Spleen (tissue), 11 donors: ENCODE results near the gene VIPR1. TPM values are rescaled to one million over a fixed set of nuclear protein-coding genes. Genes with fewer than 3 reads are reported as not detected.

Experiments
- DNase-seq: peaks from one replicate; pipeline ENCODE4 v3.0.0-alpha.2; 2020
- H3K27ac ChIP-seq, 8 donors: fragments of 200-600 bp; sonication (generic) in 7 of 8; 1 replicate in 4 of 8; 2 replicates in 4 of 8; pipeline versions ENCODE4 v1.5.0 to v1.8.0; 2016 to 2021; ENCODE audit warnings: inconsistent platforms in 4 of 8, mild to moderate bottlenecking in 4 of 8, moderate library complexity in 1 of 8
- H3K27me3 ChIP-seq, 7 donors: fragments of 200-600 bp; sonication (generic) in 6 of 7; replicated peaks in 1 of 7; 1 replicate in 4 of 7; 2 replicates in 3 of 7; pipeline versions ENCODE4 v1.5.0 to v1.8.0; 2016 to 2021; ENCODE audit warnings: inconsistent platforms in 3 of 7, mild to moderate bottlenecking in 1 of 7
- H3K36me3 ChIP-seq, 6 donors: fragments of 200-600 bp; sonication (generic) in 5 of 6; 1 replicate in 4 of 6; 2 replicates in 2 of 6; pipeline versions ENCODE4 v1.5.0 to v1.8.0; 2016 to 2021; ENCODE audit warnings: inconsistent platforms in 2 of 6
- H3K4me1 ChIP-seq, 6 donors: fragments of 200-600 bp; sonication (generic) in 5 of 6; 1 replicate in 3 of 6; 2 replicates in 3 of 6; pipeline versions ENCODE4 v1.5.0 to v1.8.0; 2016 to 2021; ENCODE audit warnings: inconsistent platforms in 3 of 6
- H3K4me3 ChIP-seq, 8 donors: fragments of 200-600 bp; sonication (generic) in 7 of 8; 1 replicate in 4 of 8; 2 replicates in 4 of 8; pipeline versions ENCODE4 v1.5.0 to v1.8.0; 2016 to 2021; ENCODE audit warnings: inconsistent platforms in 4 of 8, mild to moderate bottlenecking in 4 of 8, moderate library complexity in 2 of 8
- H3K9me3 ChIP-seq, 8 donors: fragments of 200-600 bp; sonication (generic) in 7 of 8; 1 replicate in 4 of 8; 2 replicates in 4 of 8; pipeline versions ENCODE4 v1.5.0 to v1.8.0; 2016 to 2021; ENCODE audit warnings: inconsistent platforms in 4 of 8
- CTCF ChIP-seq, 11 experiments: fragments of 200-600 bp in 7 of 11; fragments of 450-650 bp in 4 of 11; sonication (generic) in 4 of 11; IDR thresholded peaks in 8 of 11; conservative IDR thresholded peaks in 3 of 11; 1 replicate in 7 of 11; 2 replicates in 4 of 11; pipeline versions ENCODE4 v1.4.0 to v1.8.0; 2016 to 2021; ENCODE audit warnings: antibody characterized with exemption in 11 of 11, inconsistent platforms in 4 of 11, mild to moderate bottlenecking in 1 of 11
- POLR2A ChIP-seq, 3 donors: fragments of 450-650 bp; IDR thresholded peaks; one replicate each; pipeline ENCODE4 v1.5.1; 2017; ENCODE audit warnings: antibody characterized with exemption in 3 of 3, mild to moderate bottlenecking in 1 of 3
- POLR2AphosphoS5 ChIP-seq, 3 donors: sonication (generic); formaldehyde crosslinking; IDR thresholded peaks; one replicate each; pipeline ENCODE4 v1.5.1; 2017; ENCODE audit warnings: antibody characterized with exemption in 3 of 3
- WGBS, 5 donors: extraction: QIAGEN DNeasy Blood & Tissue Kit in 3 of 5; methylation state at CpG; one replicate each; pipeline versions ENCODE4 v1.1.5 to v1.1.7; 2013 to 2018; 5-methylcytosine and 5-hydroxymethylcytosine counted together
- intact Hi-C: fragments of 100-400 bp; cut with DNase I; formaldehyde crosslinking; loops from one replicate; pipeline ENCODE4 v1.15.0; 2023; ENCODE audit warnings: low total_unique reads
- polyA plus RNA-seq, 3 donors: library from polyadenylated mRNA; stranded (reverse); fragments of 200-250 nt; gene quantifications; one replicate each; pipeline ENCODE4 v1.2.1, GENCODE V29; 2013
- total RNA-seq, 7 donors: library from RNA; depleted of rRNA in 3 of 7; stranded (reverse); fragments of >200 nt in 3 of 7; fragmentation: NEBNext Ultra II Directional in 4 of 7; extraction: Animal tissue kit (Norgen Biotek cat#: 25700) in 4 of 7; gene quantifications; one replicate each; pipeline versions ENCODE4 v1.1.0 to v1.2.1, GENCODE V29; 2016 to 2021
- donor health status: healthy with polysubstance abuse.
- donor health status: DM: no; HTN: no; CAD: no; lungs with moderate emphysema.
- donor health status: DM: no; HTN: no; CAD: no.
- donor health status: Bipolar disorder and iron deficiency.
- donor health status: healthy.
- donor health status: DM: no; HTN: no; CAD: no.
- donor health status: DM: yes; HTN: yes; CAD: no.

Gene VIPR1
- total and polyA plus RNA-seq, 10 donors: 2.0 to 16.3 (median 10.3) TPM

GRCh38 chr3:42520336-42520735 is 17.9 kb downstream of the VIPR1 start:
- TF ChIP-seq POLR2AphosphoS5 (IDR thresholded peaks at IDR 0.05) (no peak), POLR2A (IDR thresholded peaks at IDR 0.05) (no peak), CTCF (IDR thresholded peaks at IDR 0.05 in 8 of 11, conservative IDR thresholded peaks at IDR 0.05 in 3 of 11) (no peak)
- Histone ChIP-seq H3K36me3 (no peaks in the 10 kb centered on the region), H3K27me3 (no peaks in the 10 kb centered on the region), H3K27ac (peak overlapping the region in 3 of 8 donors; percentile 11 to 48 (median 35)), H3K4me3 (no peak overlapping the region), H3K4me1 (peaks cover 0 to 34% (median 7%) of the 10 kb centered on the region in 6 donors), H3K9me3 (no peaks in the 10 kb centered on the region)
- DNase-seq: no peak
- 43 to 55% (median 49%) methylated on average over 4 of the region's 4 CpGs for WGBS, 5 donors
- intact Hi-C loops: no loop called here

GRCh38 chr3:42520906-42521305 is 18.5 kb downstream of the VIPR1 start:
- TF ChIP-seq POLR2A (IDR thresholded peaks at IDR 0.05): no peak
- TF ChIP-seq CTCF (IDR thresholded peaks at IDR 0.05 in 8 of 11, conservative IDR thresholded peaks at IDR 0.05 in 3 of 11): no peak
- no peak for TF ChIP-seq POLR2AphosphoS5 (IDR thresholded peaks at IDR 0.05)
- Histone ChIP-seq H3K36me3 (no peaks in the 10 kb centered on the region), H3K4me1 (peaks cover 0 to 40% (median 13%) of the 10 kb centered on the region in 6 donors), H3K27me3 (no peaks in the 10 kb centered on the region), H3K9me3 (no peaks in the 10 kb centered on the region), H3K4me3 (no peak overlapping the region), H3K27ac (peak overlapping the region in 2 of 8 donors; percentile 11 to 48)
- WGBS, 5 donors: 83 to 96% (median 87%) methylated on average over 4 of the region's 4 CpGs
- DNase-seq: no peak
- intact Hi-C loops: no loop called here

GRCh38 chr3:42524751-42525150 is 22.3 kb downstream of the VIPR1 start:
- peaks cover 4 to 76% (median 46%) of the 10 kb centered on the region in 6 donors for H3K4me1 ChIP-seq
- TF ChIP-seq CTCF (IDR thresholded peaks at IDR 0.05 in 8 of 11, conservative IDR thresholded peaks at IDR 0.05 in 3 of 11): no peak
- TF ChIP-seq POLR2A (IDR thresholded peaks at IDR 0.05): no peak
- no peak for TF ChIP-seq POLR2AphosphoS5 (IDR thresholded peaks at IDR 0.05)
- WGBS, 5 donors: 79 to 100% (median 92%) methylated on average over 2 to 3 of the region's 3 CpGs
- no peak for DNase-seq
- H3K27me3 ChIP-seq: no peaks in the 10 kb centered on the region
- no peaks in the 10 kb centered on the region for H3K9me3 ChIP-seq
- no peaks in the 10 kb centered on the region for H3K36me3 ChIP-seq
- intact Hi-C loops: no loop called here
- peak overlapping the region in 3 of 8 donors; percentile 29 to 80 (median 79) for H3K27ac ChIP-seq
- H3K4me3 ChIP-seq: no peak overlapping the region

- Histone ChIP-seq H3K36me3 (no peaks in the 10 kb centered on the region), H3K27me3 (no peaks in the 10 kb centered on the region), H3K4me1 (peaks cover 4 to 76% (median 51%) of the 10 kb centered on the region in 6 donors), H3K27ac (peak overlapping the region in 3 of 8 donors; percentile 29 to 80 (median 79)), H3K9me3 (no peaks in the 10 kb centered on the region), H3K4me3 (no peak overlapping the region)
- DNase-seq: no peak
- intact Hi-C loops: no loop called here
- TF ChIP-seq POLR2AphosphoS5 (IDR thresholded peaks at IDR 0.05) (no peak), CTCF (IDR thresholded peaks at IDR 0.05 in 8 of 11, conservative IDR thresholded peaks at IDR 0.05 in 3 of 11) (no peak), POLR2A (IDR thresholded peaks at IDR 0.05) (no peak)
- WGBS, 5 donors: 86 to 91% (median 88%) methylated on average over 4 of the region's 4 CpGs
These were observed 22.8 kb downstream of the VIPR1 start for GRCh38 chr3:42525212-42525611.
